Measurements from ENCODE around the gene TMEM229A.

The TMEM229A gene

GRCh38 chr7:124031919-124032318 is 948 bp downstream of the TMEM229A start:
- CTCF ChIA-PET, result no interaction called here
- POLR2A ChIA-PET, result no interaction called here
- Histone ChIP-seq H3K36me3 (ENCODE audit: control insufficient read depth in 2 of 2, insufficient read depth in 1 of 2, low read length in 2 of 2) (no peaks in the 10 kb centered on the region), H3K9me3 (ENCODE audit: control insufficient read depth, insufficient read depth, low read depth, low read length) (no peaks in the 10 kb centered on the region), H3K4me1 (ENCODE audit: control insufficient read depth, insufficient read depth, low read length) (peaks cover 5% of the 10 kb centered on the region), H3K4me3 (ENCODE audit: low read depth, low read length) (peak overlapping the region; percentile 40), H3K27ac (ENCODE audit: extremely low read depth, low read depth, low read length) (peak overlapping the region; percentile 56; the same call in 1 of the 2 replicates)
- 0 out of 2 replicates have a peak, but pooled peaks have one; percentile 37 for TF ChIP-seq ZNF660 (tag by site-specific recombination; IDR thresholded peaks at IDR 0.05)
- TF ChIP-seq GLIS1 (tag by site-specific recombination; IDR thresholded peaks at IDR 0.05), result peak; percentile 77
- no peak for TF ChIP-seq ZNF157 (tag by site-specific recombination; IDR thresholded peaks at IDR 0.05)
- no peak for TF ChIP-seq ZFHX2 (tag by site-specific recombination; conservative IDR thresholded peaks at IDR 0.05)
- TF ChIP-seq ZBTB10 (tag by site-specific recombination; IDR thresholded peaks at IDR 0.05), result no peak
- TF ChIP-seq ZNF335 (tag by site-specific recombination; conservative IDR thresholded peaks at IDR 0.05), result 0 out of 2 replicates have a peak, but pooled peaks have one; percentile 10
- TF ChIP-seq ZNF211 (tag by site-specific recombination; IDR thresholded peaks at IDR 0.05; ENCODE audit: low read depth), result no peak
- TF ChIP-seq ZBTB20 (tag by site-specific recombination; IDR thresholded peaks at IDR 0.05), result peak; percentile 36; the same call in 1 of the 2 replicates

GRCh38 chr7:124031406-124031805 is 1.5 kb downstream of the TMEM229A start:
- Histone ChIP-seq H3K36me3 (ENCODE audit: control insufficient read depth in 2 of 2, insufficient read depth in 1 of 2, low read length in 2 of 2) (no peaks in the 10 kb centered on the region), H3K27ac (ENCODE audit: extremely low read depth, low read depth, low read length) (no peak overlapping the region), H3K4me1 (ENCODE audit: control insufficient read depth, insufficient read depth, low read length) (peaks cover 5% of the 10 kb centered on the region), H3K4me3 (ENCODE audit: low read depth, low read length) (no peak overlapping the region), H3K9me3 (ENCODE audit: control insufficient read depth, insufficient read depth, low read depth, low read length) (no peaks in the 10 kb centered on the region)
- POLR2A ChIA-PET, result no interaction called here
- CTCF ChIA-PET, result interaction anchor here (0.7 kb wide), 1 partner anchor 12 kb away, joined by 3 read pairs; no protein-coding TSS in a partner anchor
- peak; percentile 96 for TF ChIP-seq OVOL3 (tag by site-specific recombination; IDR thresholded peaks at IDR 0.05)
- TF ChIP-seq, protein P1, sequence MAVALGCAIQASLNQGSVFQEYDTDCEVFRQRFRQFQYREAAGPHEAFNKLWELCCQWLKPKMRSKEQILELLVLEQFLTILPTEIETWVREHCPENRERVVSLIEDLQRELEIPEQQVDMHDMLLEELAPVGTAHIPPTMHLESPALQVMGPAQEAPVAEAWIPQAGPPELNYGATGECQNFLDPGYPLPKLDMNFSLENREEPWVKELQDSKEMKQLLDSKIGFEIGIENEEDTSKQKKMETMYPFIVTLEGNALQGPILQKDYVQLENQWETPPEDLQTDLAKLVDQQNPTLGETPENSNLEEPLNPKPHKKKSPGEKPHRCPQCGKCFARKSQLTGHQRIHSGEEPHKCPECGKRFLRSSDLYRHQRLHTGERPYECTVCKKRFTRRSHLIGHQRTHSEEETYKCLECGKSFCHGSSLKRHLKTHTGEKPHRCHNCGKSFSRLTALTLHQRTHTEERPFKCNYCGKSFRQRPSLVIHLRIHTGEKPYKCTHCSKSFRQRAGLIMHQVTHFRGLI (tag by site-specific recombination; IDR thresholded peaks at IDR 0.05), result peak; percentile 56; the same call in 1 of the 2 replicates
- TF ChIP-seq MYNN (tag by site-specific recombination; IDR thresholded peaks at IDR 0.05; ENCODE audit: borderline replicate concordance), result no peak

GRCh38 chr7:124030964-124031363 is 1.9 kb downstream of the TMEM229A start:
- CTCF ChIA-PET, result interaction anchor here (0.7 kb wide), 1 partner anchor 12 kb away, joined by 3 read pairs; no protein-coding TSS in a partner anchor
- POLR2A ChIA-PET, result no interaction called here

More at GRCh38 chr7:124030964-124031363, 1.9 kb downstream of the TMEM229A start:
- H3K4me1 ChIP-seq (ENCODE audit: control insufficient read depth, insufficient read depth, low read length), result peaks cover 5% of the 10 kb centered on the region
- TF ChIP-seq PRDM1 (tag by site-specific recombination; IDR thresholded peaks at IDR 0.05) (peak; percentile 36; the same call in 1 of the 2 replicates), ZNF174 (tag by site-specific recombination; IDR thresholded peaks at IDR 0.05) (no peak), ZNF830 (tag by site-specific recombination; IDR thresholded peaks at IDR 0.05; ENCODE audit: low read depth) (no peak), ZNF843 (tag by site-specific recombination; IDR thresholded peaks at IDR 0.05) (0 out of 2 replicates have a peak, but pooled peaks have one; percentile 8), IKZF3 (tag by site-specific recombination; IDR thresholded peaks at IDR 0.05) (peak; percentile 13; the same call in 1 of the 2 replicates), SCRT1 (tag by site-specific recombination; IDR thresholded peaks at IDR 0.05; ENCODE audit: borderline replicate concordance) (0 out of 2 replicates have a peak, but pooled peaks have one; percentile 56)
- H3K9me3 ChIP-seq (ENCODE audit: control insufficient read depth, insufficient read depth, low read depth, low read length), result no peaks in the 10 kb centered on the region
- no peaks in the 10 kb centered on the region for H3K36me3 ChIP-seq (ENCODE audit: control insufficient read depth in 2 of 2, insufficient read depth in 1 of 2, low read length in 2 of 2)
- H3K27ac ChIP-seq (ENCODE audit: extremely low read depth, low read depth, low read length), result no peak overlapping the region
- H3K4me3 ChIP-seq (ENCODE audit: low read depth, low read length), result no peak overlapping the region
